H1 (cell line): ENCODE data around the gene LRWD1.
"Not testable (repeated sequence)": the region's sequence is repeated elsewhere in the genome, so short reads cannot be mapped to it uniquely, and the experiment has no call there.

Experiments used
- BACH1 ChIP-seq: IDR thresholded peaks from 2 replicates; pipeline ENCODE4 v1.6.1; 2012; ENCODE audit warnings: low read length, improper control_type of control experiment
- CEBPB ChIP-seq: IDR thresholded peaks from 2 replicates; pipeline ENCODE4 v1.6.1; 2012; ENCODE audit warnings: low read depth, low read length
- CREB1 ChIP-seq: IDR thresholded peaks from 2 replicates; pipeline ENCODE4 v1.6.1; 2012; ENCODE audit warnings: inconsistent platforms
- CTCF ChIP-seq, 3 experiments: IDR thresholded peaks; 1 replicate in 2 of 3; 2 replicates in 1 of 3; pipeline versions ENCODE4 v1.5.1 to v1.6.1; 2011; ENCODE audit warnings: low read length in 3 of 3, mild to moderate bottlenecking in 3 of 3, inconsistent platforms in 2 of 3, low read depth in 1 of 3, moderate library complexity in 1 of 3; ENCODE audit not compliant: insufficient read depth in 1 of 3; ENCODE audit errors: control extremely low read depth in 1 of 3
- GABPA ChIP-seq: IDR thresholded peaks from 2 replicates; pipeline ENCODE4 v1.6.1; 2011; ENCODE audit warnings: mild to moderate bottlenecking, low read length, moderate library complexity, borderline replicate concordance; ENCODE audit not compliant: insufficient read depth
- HDAC2 ChIP-seq, 2 experiments: fragments of 300-600 bp in 1 of 2; sonication (generic) in 1 of 2; IDR thresholded peaks; 2 replicates each; pipeline ENCODE4 v1.6.1; 2011 to 2012; ENCODE audit warnings: low read depth in 2 of 2, low read length in 2 of 2, mild to moderate bottlenecking in 2 of 2, moderate library complexity in 2 of 2, borderline replicate concordance in 1 of 2, inconsistent platforms in 1 of 2
- KDM1A ChIP-seq: fragments of 200-600, 300-600 bp; sonication (generic); IDR thresholded peaks from 2 replicates; pipeline ENCODE4 v1.7.1; 2016; ENCODE audit warnings: mild to moderate bottlenecking, low read length, borderline replicate concordance
- POLR2AphosphoS5 ChIP-seq: IDR thresholded peaks from 2 replicates; pipeline ENCODE4 v1.6.1; 2011; ENCODE audit warnings: low read depth, low read length
- RFX5 ChIP-seq: IDR thresholded peaks from 2 replicates; pipeline ENCODE4 v1.6.1; 2011; ENCODE audit warnings: low read depth, low read length, improper control_type of control experiment, borderline replicate concordance
- SRF ChIP-seq: IDR thresholded peaks from 2 replicates; pipeline ENCODE4 v1.6.1; 2011; ENCODE audit warnings: mild to moderate bottlenecking, low read depth, low read length, moderate library complexity
- SUZ12 ChIP-seq: fragments of 200-600 bp; sonication (generic); IDR thresholded peaks from 2 replicates; pipeline ENCODE4 v1.6.1; 2012; ENCODE audit warnings: mild to moderate bottlenecking, inconsistent platforms, low read length, moderate library complexity, mixed read lengths
- TAF1 ChIP-seq: IDR thresholded peaks from 2 replicates; pipeline ENCODE4 v1.6.1; 2011; ENCODE audit warnings: mild to moderate bottlenecking, low read depth, low read length
- TBP ChIP-seq: IDR thresholded peaks from 2 replicates; pipeline ENCODE4 v1.6.1; 2011; ENCODE audit warnings: low read depth, low read length, improper control_type of control experiment
- TF ChIP-seq, protein P1 (sequence below): IDR thresholded peaks from 2 replicates; pipeline ENCODE4 v1.6.1; 2012; ENCODE audit warnings: inconsistent platforms

DNA sequence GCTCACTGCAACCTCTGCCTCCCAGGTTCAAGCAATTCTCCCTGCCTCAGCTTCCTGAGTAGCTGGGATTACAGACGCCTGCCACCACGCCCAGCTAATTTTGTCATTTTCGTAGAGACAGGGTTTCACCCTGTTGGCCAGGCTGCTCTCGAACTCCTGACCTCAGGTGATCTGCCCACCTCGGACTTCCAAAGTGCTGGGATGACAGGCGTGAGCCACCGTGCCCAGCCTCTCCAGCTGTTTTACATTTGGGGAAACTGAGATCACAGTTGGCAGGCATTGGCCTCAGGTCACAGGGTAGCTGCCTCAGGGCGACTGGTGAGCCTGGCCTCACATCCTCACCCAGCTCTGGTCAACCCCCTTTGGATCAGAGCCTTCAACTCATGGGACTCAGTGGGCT, 45.8 kb downstream of the LRWD1 start:
- not testable (repeated sequence) for TF ChIP-seq CTCF (IDR thresholded peaks at IDR 0.05; ENCODE audit: control extremely low read depth in 1 of 3, insufficient read depth in 1 of 3, low read depth in 1 of 3, low read length in 3 of 3); POLR2AphosphoS5; SRF; SUZ12; CREB1; KDM1A; BACH1; RFX5; HDAC2 (IDR thresholded peaks at IDR 0.05; ENCODE audit: borderline replicate concordance in 1 of 2, low read depth in 2 of 2, low read length in 2 of 2); TBP; TAF1; GABPA; CEBPB
- TF ChIP-seq, protein P1, sequence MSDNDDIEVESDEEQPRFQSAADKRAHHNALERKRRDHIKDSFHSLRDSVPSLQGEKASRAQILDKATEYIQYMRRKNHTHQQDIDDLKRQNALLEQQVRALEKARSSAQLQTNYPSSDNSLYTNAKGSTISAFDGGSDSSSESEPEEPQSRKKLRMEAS: not testable (repeated sequence)
